Stimulated activated CD4-positive, alpha-beta T cell treated with anti-CD3 and anti-CD28 coated beads, Interleukin-2, amount 100 ng/mL, for 4 hours (primary cell): ENCODE data around the gene YARS1.
A peak's percentile ranks its signal among the peaks of the same experiment; 100 is the strongest.

Experiments
- DNase-seq: peaks from one replicate; pipeline ENCODE4 v3.0.0-alpha.2; 2020; ENCODE audit warnings: low read depth

The YARS1 gene

DNA sequence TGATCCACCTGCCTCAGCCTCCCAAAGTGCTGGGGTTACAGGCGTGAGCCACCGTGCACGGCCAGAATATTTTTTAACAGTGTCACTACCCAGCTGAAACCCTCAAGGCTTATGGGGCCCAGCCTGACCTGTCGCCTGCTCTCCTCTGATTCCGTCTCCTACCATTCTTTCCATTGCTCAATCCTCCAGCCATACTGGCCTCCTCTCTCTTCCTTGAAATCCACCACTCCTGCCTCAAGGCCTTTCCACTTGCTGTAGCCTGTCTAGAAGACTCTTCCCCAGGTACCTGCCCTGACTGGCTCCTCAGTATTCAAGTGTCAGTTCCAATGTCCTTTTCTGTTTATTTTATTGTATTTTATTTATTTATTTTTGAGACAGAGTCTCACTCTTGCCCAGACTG lies 53.9 kb downstream of the YARS1 start:
- DNase-seq = no peak

DNA sequence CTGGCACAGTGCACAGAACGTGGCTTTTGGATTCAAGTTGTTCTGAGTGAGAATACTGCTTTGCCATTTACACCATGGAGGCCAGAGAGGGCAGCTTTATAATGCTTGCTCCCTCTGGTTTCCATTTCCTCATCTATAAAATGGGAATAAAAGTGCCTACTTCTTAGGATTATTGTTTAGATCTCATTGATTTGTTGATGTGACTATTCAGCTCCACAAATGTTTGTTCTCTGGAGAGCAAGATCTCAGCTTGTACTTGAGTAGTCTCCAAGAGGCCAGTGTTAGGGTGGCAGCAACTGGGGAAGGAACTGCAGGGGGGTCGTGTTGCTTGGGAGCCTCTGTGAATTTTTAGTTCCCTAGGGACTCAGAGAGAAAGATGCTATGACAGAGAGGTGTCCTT lies 55.2 kb downstream of the YARS1 start:
- DNase-seq = no peak

DNA sequence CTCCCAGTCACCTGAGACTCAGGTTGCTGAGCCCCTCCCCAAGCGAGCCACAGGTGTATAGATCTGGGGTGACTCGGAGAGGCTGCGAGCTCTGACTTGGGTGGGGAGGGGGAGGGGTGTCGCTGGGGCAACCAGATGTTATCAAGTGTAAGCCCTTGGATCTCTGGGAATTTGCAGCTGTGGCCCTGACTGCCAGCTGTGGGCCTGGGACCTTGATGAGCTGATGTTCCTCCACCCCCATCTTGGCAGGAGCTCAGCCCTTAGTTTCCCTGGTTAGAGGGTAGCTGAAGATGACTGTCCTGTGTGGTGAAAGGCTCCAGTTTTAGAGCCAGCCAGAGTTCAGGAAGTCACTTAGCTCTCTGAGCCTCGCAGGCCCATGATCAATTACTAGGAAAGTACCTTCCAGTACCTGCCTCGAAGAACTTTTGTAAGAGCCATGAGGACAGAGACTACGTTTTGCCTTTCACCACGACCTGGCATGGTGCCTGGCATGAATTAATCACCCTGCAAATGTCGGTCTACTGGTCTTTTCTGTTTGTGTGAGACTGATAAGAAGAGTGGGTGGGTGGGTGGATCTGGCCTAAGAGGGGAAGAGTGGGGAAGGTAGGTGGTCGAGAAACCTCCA lies 55.8 kb downstream of the YARS1 start:
- peak; percentile 18 for DNase-seq

DNA sequence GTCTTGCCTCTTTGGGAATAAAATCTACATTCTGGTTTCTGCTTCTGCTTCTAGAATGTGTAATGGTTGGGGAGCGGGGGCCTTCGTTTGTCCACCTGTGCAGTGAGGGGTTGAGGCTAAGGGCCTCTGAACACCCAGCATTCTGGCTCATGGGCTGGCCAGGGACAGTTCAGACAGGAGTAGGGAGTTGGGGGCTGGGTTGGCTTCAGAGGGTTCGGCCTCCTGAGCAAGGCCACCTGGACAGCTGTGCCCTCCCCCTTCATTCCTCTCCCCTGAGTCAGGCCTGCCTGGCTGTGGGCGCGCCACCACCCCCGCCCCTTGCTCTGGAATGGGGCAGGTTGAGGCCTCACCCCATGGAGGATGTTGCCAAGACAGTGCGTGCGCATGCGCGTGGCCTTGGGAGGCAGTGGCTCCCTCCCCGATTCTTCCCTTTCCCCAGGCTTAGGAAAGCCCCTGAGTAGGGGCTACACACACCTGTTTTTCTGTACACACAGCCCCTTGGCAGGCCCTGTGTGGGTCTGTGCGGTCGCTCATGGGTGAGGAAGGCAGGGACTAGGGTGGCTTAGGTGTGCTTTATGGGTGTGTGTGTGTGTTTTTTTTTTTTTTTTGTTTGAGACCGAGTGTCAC lies 57.0 kb downstream of the YARS1 start:
- DNase-seq = no peak

DNA sequence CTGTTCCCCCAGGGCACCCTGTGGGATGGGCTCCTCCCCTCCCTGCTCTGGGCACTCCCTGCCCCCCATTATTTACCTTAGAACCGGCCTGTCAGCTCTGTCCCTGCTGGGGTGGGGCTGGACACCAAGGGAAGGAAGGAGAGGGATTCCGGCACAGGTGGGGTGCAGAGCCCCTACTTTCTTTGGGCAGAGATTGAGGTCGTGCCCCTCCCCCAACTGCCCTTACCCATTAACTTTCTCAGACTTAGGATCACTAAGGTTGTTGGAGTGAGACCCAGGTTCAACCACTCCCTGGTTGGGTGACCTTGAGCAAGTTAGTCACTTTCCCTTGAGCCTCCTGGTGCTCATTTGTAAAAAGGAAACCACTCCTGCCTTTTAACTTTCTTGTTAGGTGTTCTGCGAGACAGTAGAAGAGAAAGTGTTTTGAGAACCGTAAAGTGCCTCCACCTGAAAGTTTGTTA lies 57.6 kb downstream of the YARS1 start:
- DNase-seq = no peak

DNA sequence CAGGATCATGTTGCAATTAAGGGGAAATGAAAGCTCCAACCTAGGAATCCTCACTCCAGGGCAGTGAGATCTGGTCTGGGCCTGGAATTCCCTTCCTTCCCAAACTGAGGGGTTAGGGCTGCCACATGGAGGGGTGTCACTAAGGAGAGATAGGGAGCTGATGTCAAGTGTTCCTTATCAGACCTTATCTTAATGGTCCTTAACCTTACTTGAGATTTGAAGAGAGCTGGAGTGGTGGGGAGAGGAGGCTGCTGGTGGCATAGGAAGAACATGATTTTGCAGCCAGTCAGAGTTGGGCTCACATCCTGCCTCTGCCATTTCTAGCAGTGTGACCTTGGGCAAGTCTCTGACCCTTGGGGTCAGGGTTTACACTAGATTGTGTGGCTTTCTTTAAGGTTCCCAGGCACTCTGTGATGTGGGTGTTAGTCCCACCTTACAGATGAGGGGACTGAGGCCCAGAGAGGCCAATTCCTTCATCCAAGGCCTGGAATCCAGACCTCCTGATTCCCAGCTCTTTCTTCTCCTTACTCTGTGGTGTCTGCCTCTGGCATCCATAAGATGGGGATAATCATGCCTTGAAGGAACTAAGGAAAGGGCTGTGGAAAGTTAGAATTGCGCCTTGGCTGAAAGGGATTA lies 58.2 kb downstream of the YARS1 start:
- DNase-seq = no peak

DNA sequence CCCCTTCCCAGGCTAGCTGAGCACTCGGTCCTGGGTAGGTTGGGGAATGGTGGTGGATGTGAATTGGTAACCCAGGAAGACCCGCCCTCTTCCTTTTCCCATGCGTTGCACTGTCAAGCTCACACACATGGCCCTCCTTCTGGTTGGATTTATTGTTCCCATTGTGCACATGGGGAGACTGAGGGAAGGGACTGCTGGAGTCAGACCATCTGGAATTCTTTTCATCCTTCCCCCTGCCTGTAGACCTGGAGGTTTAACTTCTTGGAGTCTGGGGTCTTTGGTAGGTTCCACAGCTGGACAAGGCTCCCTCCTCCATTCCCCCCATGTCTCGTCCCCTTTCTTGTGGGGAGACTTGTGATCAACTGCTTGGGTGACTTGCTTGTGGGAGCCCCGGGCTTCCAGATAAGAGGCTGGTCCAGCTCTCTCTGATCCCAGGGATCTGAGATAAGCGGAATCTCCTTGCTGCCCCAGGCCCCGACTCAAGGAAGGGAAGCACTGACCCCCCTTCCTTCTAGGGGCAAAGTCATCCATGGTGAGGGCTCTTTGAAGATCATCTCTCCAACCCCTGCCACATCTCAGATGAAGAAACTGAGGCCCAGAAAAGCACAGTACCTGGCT lies 58.9 kb downstream of the YARS1 start:
- DNase-seq = no peak

DNA sequence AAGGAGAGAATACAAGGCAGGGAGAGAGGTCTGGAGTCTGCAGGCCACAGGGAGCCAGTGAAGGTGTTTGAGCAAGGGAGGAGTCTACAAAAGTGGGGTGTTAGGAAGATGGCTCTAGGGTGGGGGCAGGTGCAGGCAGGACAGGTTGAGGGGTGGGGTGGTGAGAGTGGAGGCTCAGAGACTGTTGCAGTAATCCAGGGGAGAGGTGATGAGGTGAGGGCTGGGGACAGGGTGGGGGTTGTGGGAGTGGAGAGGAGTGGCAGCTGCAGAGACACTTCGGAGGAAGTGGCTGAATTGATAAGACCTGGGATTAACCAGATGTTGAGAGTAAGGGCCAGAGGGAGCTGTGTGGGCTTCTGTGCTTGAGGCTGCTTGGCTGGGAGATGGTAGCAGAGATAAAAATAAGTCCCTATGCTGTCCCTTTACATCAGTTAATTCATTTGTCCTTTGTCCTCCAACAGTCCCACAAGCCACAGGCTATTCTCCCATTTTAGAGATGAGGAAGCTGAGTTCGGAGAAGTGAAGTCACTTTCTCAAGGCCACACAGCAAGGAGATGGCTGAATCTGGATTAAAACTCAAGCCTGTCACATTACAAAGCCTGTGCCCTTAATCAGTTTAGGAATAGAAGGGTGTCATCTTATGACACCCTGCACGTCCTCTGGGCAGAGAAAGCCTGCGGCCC lies 59.8 kb downstream of the YARS1 start:
- DNase-seq = no peak

DNA sequence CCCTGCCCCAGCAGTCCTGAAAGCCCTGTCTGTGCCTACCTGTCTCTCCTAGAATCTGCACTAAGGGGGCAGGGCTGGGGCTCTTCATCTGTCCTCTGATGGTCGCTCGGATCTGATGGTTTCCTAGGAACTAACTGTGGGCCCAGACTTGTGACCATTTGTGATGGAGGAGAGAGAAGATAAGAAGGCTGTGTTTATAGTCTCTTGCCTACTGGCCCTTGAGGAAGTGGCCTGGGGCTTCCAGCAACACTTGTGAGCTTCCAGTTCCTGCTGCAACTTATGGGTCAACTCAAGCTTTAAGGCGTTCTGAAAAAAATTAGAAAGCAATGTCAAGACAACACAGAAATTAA lies 61.4 kb downstream of the YARS1 start:
- DNase-seq = no peak

DNA sequence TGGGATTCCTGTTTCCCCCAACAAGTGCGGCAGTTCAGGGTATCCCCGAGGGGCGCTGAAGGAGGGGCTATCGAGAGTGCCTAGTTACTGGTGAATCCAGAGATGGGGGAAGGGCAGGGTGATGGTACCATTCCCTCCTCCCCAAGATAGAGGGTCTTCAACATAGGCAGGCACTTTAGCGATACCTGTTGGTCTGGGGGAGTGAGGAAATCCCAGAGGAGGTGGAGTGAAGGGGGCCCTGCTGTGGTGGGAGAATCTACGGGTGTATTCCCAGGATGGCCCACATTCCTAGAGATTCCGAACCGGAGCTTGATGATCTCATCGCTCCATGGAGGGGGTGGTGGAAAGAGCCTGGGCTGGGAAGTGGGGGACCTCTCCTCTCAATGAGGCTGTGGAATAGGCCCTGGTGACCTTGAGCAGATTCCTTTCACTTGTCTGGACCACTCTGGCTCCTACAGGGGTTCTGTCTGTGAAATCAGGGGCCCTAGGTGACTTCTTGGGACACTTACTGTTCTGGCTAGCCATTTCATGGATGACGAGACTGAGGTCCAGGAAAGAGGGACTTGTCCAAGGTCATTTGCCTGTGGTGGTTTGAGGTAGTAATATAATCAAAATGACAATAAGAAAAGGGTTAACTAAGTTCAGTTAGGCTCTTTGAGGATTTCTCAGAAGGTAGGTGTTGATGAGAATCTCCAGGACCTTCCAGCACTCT lies 61.9 kb downstream of the YARS1 start:
- no peak for DNase-seq

DNA sequence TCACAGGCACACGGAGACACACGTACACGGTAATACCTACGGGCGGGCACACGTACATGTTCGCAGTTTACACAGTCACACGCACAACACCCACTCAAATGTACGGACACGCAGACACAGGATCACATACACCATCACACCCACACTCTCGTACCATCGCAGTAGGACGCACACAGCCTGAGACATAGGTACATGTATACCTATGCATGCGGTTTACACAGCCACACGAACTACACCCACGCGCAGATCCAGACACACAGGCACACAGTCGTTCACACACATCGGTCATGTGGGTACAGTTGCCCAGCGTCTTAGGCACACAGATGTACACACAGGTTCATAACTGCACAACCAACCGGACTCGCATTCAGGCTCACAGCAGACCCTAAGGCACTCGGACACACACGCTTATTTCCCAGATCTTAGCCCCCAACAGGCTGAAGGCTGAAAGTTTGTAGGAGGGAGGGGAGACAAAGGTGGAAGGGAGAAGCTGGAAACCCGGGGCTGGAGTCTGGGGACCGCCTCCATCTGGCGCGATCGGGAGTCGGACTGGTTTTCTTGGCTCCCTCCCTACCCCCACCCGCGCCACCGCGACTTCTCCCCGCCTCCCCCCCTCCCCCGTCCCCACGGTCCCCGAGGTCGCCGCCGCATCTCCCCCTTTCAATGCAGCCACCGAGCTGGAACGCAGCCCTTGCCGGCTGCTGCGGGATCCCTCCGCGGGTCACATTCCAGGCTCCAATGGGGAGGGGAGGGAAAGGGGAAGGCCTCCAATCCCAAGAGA lies 62.7 kb downstream of the YARS1 start:
- DNase-seq = peak; percentile 48

DNA sequence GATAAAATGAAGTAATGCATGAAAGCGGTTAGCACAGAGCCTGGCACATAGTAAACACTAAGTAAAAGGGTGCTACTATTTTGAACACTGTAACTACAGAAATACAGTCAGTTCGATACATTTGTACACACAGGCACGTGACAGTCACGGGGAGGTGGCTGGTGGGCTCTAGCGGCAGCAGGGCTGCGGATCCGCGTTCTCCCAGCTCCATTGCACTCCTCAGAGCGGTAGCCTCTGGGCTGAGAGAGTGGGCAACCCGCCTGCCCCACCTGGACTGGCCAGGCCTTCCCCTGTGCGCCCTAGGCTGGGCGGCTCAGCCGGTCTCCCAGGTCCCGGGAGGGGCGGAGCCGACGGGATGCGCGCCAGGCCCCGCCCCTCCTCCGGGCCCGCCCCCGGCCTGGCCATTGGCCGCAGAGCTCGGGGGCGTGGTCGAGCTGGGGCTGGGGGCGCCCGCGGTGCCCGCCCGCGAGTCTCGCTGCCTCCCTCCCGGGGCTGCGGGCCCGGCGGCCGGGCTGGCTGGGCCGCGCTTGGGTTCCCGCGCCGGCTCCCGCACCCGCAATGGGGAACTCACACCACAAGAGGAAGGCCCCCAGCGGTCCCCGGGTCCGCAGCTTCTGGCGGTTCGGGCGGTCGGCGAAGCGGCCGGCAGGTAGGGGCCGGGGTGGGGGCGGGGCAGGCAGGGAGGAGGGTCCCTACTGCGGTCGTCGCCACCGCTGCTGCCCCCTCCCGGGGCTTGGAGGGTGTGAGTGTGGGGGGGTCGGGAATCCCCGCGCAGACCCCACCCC lies 63.4 kb downstream of the YARS1 start:
- peak; percentile 41 for DNase-seq

DNA sequence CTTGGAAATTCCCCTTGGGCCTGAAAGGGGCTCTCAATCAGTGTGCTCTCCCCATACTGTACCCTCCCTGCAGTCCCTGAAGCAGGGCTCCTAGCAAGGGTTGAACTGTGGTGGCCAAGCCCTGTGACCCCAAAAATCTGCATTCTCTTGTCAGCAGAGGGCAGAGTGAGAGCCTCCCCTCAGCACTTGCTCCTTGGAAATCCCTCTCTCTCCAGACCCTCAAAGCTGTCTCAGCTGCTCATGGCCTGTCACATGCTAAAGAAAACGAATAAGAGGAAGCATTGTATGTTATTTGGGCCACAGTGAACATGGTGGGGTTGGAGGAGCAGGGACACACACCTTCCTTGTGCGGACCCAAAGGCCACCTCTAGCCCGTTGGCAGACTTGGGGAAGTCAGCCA lies 67.4 kb downstream of the YARS1 start:
- DNase-seq = no peak

DNA sequence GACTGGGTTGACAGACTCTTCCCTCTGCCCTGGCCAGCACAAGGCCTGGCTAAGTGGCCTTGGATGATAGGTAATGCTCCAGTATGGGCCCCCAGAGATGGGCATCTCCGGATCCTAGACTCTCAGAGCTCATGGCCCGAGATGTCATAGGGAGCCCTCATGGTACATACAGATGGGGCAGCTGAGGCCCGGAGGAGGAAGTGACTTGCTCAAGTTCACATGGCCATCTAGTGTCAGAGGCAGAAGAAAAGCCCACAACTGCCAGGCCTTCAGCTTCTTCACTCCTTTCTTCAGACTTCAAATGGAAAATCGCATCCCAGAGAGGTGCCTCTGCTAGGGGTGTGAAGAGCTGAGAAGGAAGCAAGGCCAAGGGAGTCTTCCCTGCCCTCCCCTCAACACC lies 67.8 kb downstream of the YARS1 start:
- no peak for DNase-seq

DNA sequence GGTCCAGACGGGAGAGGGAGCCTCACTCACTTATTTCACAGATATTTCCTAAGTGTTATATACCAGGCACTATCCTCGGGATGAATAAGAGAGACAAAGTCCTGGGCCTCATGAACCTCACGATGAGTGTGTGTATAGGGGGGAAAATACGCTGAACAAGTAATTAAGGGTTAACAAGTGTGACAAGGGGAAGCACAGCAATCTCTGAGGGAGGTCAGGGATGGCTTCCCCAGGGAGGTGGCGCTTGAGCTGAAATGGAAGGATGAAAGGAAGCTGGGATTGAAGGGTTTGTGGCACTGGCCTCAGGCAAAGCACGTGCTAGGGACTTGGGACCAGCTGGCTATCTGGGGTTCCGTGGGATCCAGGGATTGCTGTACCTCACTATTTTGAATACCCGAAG lies 68.2 kb downstream of the YARS1 start:
- DNase-seq = no peak

DNA sequence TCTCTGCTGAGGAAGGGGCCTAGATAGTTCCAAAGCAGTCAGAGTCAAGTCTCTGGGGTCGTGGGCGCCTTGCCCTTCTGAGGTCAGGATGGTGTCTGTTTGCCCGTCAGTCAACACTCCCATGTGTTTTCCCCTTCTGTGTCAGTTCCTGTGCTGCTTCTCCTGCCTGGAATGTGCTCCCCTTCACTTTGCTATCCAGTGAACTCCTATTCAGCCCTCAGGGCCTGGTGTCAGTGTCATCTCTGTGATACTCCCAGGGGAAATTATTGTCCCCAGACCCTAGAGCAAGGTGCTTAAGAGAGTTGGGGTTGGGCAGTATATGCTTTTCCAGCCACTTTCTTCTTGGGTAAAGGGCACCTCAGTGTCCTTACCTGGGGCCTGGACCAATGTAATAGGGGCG lies 68.8 kb downstream of the YARS1 start:
- DNase-seq = no peak

DNA sequence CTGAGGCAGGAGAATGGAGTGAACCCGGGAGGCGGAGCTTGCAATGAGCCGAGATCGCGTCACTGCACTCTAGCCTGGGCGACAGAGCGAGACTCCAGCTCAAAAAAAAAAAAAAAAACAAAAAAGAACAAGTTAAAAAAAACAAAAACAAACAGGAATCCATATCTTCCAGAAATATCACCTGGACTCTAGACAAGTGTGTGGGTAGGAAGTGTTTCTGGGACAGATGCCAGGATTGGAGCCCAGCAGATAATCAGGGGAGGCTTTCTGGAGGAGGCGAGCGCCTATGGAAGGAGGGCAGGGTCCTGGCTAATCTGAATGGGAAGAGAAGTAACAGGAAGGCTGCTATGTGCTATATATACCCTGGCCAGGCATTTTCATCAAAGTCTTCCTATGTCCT lies 71.0 kb downstream of the YARS1 start:
- DNase-seq = no peak

DNA sequence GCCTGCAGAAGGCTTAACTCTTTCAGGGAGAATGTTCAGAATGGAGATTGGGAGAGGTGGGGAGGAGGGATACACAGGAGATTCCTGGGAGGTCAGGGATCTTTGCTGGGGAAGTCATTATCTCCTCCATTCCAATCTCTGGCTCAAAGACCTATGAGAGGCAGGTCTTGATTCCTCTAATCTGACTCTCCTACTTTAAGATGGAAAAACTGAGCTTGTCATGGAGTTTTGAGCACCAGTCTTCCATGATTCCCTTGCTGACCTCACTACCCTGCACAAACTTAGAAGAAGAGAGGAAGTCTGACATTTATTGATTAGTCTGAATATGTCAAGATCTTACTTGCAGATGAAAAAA lies 73.1 kb downstream of the YARS1 start:
- no peak for DNase-seq

DNA sequence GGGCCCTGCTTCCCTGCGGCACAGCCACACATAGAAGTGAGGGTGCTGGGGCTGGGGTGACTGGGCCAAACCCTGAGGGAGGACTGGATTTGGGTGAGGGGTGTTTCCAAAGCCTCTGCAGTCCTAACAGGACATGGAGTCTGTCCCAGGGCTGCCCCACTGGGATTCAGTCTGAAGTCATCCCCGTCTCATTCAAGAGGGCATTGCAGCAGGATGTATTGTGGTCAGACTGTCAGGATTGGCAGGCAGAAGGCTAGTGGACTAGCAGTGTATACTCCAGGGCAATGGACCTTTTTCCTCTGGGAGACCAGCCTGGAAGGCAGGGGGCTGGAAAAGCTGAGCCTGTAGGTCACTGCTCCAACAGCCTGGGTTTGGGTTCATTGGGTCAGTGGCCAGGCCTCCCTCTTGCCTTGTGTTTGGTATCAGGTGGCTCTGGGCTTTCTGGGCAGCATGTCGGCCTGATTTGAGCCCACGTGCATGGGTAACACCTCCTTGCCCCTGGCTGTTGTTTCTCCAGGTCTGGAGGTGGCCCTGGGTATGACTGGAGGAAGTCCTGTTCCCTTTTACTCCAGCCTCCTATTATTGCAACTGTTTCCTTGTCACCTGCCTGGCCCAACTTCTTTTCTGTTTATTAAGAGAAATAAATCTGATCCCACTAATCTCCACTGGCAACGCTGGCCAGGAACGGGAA lies 73.6 kb downstream of the YARS1 start:
- DNase-seq = no peak

DNA sequence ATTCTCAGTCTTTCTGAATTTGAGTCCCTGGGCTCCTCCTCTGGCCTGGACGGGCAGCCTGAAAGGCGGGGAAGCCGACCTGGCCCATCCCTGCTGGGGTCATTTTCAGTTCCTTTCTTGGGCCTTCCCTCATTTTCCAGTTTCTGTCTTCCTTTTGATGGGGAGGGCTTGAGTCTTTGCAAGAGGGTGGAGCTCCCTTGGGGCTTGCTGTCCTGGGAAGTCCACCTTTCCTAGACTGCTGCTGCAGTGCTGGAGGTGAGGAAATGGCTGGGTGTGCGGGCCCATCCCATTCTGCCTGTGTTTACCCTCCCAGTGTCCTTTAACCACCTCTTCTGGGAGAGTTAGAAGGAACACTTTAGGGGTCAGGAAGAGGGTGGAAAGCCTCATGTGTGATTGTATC lies 74.2 kb downstream of the YARS1 start:
- no peak for DNase-seq
